ENCODE results near the gene CDKAL1.
"Not testable (repeated sequence)": the region's sequence is repeated elsewhere in the genome, so short reads cannot be mapped to it uniquely, and the experiment has no call there.

Gene CDKAL1

DNA sequence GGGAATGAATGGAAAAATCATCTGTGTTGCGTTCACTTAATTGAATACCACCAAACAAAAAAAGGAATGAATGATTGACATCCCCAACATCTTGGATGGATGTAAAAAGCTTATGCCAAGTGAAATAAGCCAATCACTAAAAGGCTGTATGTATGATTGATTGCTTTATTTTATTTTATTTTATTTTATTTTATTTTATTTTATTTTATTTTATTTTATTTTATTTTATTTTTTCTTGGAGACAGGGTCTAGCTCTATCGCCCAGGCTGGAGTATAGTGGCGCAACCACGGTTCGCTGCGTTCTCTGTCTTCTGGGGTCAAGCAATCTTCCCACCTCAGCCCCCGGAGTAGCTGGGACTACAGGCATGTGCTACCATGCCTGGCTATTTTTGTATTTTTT is 263.3 kb downstream of the CDKAL1 start:
- DNase-seq (ENCODE audit: low read depth, low spot score): no peak

- DNase-seq (ENCODE audit: low read depth, low spot score): no peak
Measured at GRCh38 chr6:20800229-20800628, 266.0 kb downstream of the CDKAL1 start.

- no peak for DNase-seq (ENCODE audit: low read depth, low spot score)
Measured at GRCh38 chr6:20800653-20801052, 266.4 kb downstream of the CDKAL1 start.

GRCh38 chr6:20801595-20801994 is 267.3 kb downstream of the CDKAL1 start:
- no peak for DNase-seq (ENCODE audit: low read depth, low spot score)

DNA sequence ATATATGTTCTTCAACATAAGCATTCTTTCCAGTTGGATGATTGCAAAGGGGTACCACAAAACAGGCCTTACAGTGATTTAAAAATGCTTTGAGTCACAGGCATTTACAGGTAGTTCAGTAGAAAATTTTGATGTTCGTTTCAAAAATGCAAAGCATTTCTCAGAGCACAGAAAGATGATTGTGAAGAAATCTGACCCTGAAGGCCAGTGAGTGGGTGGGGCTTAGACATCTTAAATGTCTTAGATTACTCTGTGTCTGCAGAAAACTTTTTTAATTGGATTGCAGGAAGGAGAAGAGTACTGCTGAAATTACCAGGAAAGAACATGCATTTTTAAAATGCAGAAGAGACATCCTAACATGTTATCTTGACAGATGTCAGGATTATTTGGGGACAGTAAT is 268.3 kb downstream of the CDKAL1 start:
- DNase-seq (ENCODE audit: low read depth, low spot score): no peak

DNA sequence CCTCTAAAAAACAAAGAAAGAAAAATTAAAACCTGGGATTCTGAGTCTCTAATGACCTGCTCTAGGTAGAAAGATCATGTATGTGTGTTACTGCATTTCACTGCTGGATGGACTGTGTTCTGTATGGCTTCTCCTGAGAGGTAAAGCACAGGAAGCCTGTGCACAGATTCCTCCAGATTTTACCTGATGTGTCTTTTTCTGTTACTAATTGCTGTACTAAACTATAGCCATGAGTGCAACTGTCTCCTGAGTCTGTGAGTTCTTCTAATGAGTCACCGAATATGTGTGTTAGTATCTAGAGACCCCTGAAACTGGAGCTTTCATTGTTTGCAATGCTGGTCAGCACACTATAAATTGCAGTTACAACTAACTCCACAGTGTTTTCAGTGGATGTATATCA is 270.8 kb downstream of the CDKAL1 start:
- DNase-seq (ENCODE audit: low read depth, low spot score): no peak

GRCh38 chr6:20806669-20807068 is 272.4 kb downstream of the CDKAL1 start:
- DNase-seq (ENCODE audit: low read depth, low spot score): no peak

DNA sequence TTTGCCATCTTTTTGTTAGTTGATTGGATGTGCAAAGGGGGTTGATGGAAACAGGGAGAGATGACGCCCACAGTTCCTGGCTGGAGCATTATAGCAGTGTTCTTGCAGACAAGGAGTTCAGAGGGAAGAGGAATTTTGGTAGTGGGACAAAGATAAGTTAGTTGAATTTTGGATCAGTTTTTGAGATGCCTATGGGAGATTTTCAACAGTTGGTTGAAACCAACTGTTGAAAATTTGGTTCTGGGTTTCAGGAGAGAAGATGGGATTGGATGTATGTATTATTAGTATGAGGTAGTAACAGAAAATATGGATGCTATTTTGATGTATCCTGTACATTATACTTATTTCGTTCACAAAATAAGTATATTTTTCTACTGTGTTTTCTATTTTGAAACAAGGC is 274.2 kb downstream of the CDKAL1 start:
- no peak for DNase-seq (ENCODE audit: low read depth, low spot score)

GRCh38 chr6:20808924-20809323 is 274.7 kb downstream of the CDKAL1 start:
- DNase-seq (ENCODE audit: low read depth, low spot score): no peak

DNA sequence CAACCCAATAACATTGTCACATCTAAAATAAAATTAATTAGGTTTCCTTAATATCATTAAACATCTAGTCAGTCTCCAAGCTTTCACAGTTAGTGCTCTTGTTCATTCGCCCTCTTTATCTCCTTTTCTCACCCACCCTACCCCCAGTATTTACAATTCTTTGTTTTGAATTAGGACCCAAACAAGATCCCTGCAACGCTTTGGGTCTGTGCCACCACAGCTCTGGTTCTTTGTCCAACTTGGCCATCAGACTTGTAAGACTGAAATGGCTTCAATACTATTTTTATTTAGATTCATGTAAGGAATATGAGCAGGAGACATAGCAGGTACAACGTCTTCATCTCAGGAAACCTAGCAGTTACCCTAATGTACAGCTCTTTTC is 276.5 kb downstream of the CDKAL1 start:
- no peak for DNase-seq (ENCODE audit: low read depth, low spot score)

- no peak for DNase-seq (ENCODE audit: low read depth, low spot score)
Measured at GRCh38 chr6:20811109-20811761, 277.0 kb downstream of the CDKAL1 start.

GRCh38 chr6:20812776-20813175 is 278.5 kb downstream of the CDKAL1 start:
- no peak for DNase-seq (ENCODE audit: low read depth, low spot score)

DNA sequence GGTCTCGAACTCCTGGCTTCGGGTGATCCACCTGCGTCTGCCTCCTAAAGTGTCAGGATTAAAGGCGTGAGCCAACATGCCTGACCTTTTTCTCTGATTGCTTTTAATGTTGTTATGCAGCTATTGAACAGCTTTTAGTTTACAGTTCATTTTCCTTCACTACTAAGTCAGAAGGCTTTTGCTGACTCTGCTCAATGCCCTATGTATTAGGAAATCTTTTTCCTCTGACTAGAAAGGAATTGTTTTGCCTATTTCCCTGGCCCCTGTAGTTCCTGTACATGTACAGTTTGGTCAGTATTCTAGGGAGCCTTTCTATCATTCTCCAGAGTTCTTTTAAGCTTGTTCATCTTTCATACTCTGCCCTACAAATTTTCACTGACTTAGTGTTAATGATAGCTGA is 280.2 kb downstream of the CDKAL1 start:
- DNase-seq (ENCODE audit: low read depth, low spot score): no peak

- no peak for DNase-seq (ENCODE audit: low read depth, low spot score)
Measured at GRCh38 chr6:20816126-20816525, 281.9 kb downstream of the CDKAL1 start.

DNA sequence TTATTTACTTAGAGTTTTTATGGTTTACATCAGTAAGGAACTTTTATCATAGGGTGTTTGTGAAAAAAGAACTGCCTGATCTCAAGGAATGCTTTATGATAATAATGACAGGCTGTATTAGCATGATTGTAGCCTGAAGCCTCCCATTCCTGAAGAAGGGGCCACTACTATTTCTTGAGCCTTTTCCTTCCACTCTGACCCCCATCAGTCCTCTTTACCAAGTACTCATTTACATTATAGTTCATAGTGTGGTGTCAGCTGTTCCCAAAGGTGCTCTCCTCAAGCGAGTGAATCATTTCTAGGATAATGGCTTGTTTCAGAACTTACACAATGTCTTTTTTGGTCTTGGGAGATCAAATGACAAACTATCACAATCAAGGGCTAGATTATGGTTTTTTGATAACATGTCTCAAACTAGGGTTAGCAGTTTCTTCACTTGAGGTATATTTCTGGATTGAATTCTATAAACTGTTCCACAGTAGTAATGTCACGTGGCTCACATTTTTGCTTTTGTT is 283.6 kb downstream of the CDKAL1 start:
- no peak for DNase-seq (ENCODE audit: low read depth, low spot score)

DNA sequence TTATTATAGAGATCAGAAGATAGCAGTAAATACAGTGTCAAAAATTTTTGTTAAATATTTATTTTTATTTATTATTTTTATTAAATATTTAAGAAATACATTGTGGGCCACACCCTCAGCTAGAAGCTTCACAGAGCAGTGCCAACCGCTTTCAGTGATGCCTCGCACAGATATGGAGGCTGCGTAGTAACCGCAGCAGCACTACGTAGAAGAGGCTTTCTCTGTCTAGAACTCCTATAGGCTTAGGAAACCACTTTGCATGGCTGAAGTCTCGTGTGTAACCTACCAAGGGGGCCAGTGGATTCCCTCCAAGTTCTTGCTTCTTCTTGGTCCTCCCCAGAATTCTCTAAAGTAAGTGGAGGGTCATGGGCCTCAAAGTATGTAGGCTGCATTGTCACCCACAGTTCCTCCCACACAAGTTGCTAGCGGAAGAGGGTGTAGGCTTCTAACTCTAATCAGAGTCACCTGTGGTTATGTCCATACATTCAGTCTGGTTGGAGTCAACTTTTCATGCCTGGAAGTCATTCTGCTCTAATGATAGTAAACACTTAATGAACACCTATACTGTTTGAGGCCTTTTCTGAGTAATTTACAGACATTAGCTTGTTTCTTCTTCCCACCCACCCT is 285.6 kb downstream of the CDKAL1 start:
- DNase-seq (ENCODE audit: low read depth, low spot score): no peak

GRCh38 chr6:20826378-20826777 is 292.1 kb downstream of the CDKAL1 start:
- no peak for DNase-seq (ENCODE audit: low read depth, low spot score)

DNA sequence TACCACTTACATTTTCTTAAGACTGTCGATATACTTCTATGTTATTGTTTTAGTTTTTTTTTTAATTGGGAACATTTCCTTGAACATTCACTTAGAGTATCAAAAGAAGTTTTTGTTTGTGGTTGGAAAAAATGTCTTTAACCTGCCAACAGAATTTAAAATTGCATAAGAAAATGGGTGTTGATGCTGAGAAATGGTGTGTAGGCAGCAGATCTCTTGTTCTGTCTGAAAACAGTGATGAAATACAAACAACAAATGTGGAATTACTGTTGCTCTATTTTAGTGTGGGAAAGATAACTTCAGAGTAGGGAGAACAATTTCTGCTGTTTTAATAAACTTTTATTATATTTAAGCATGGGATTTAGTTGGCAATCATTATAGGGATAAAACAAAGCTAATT is 293.5 kb downstream of the CDKAL1 start:
- DNase-seq (ENCODE audit: low read depth, low spot score): no peak

- DNase-seq (ENCODE audit: low read depth, low spot score): no peak
Measured at GRCh38 chr6:20830576-20830975, 296.3 kb downstream of the CDKAL1 start.

DNA sequence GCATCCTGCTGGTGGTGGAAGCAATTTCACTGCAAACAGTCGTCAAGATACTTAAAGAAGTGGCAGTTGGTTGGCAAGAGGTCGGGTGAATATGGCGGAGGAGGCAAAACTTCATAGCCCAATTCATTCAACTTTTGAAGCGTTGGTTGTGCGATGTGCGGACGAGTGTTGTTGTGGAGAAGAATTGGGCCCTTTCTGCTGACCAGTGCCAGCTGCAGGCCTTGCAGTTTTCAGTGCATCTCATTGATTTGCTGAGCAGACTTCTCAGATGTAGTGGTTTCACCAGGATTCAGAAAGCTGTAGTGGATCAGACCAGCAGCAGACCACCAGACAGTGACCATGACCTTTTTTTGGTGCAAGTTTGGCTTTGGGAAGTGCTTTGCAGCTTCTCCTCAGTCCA is 297.0 kb downstream of the CDKAL1 start:
- not testable (repeated sequence) for DNase-seq (ENCODE audit: low read depth, low spot score)

- DNase-seq (ENCODE audit: low read depth, low spot score): no peak
Measured at GRCh38 chr6:20833881-20834515, 299.7 kb downstream of the CDKAL1 start.

DNA sequence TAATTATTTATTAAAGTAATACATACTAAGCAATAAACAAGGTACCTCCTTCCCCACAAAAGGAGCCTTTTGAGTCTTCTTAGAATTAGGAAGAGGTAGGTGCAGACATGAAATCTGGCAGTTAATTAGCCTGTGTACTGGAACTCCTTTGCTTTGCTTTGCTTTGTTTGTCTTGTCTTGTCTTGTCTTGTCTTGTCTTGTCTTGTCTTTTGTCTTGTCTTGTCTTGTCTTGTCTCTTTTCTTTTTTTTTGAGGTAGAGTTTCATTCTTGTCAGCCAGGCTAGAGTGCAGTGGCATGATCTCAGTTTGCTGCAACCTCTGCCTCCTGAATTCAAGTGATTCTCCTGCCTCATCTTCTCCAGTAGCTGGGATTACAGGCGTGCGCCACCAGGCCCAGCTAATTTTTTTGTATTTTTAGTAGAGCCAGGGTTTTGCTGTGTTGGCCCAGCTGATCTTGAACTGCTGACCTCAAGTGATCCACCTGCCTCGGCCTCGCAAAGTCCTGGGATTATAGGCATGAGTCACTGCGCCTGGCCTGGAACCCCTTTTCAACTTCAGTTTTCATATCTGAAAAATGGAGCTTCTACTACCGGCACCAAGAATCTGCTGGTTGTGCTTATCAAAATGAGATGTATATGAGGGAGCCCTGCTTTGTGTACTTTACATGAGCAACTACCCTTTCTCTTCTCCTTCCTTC is 301.2 kb downstream of the CDKAL1 start:
- DNase-seq (ENCODE audit: low read depth, low spot score): no peak
